Globus pallidus (tissue), 1 donor: ENCODE results near the gene STK17B.
"Not testable (repeated sequence)": the region's sequence is repeated elsewhere in the genome, so short reads cannot be mapped to it uniquely, and the experiment has no call there.

Source experiments
- DNase-seq: peaks from one replicate; pipeline ENCODE4 v3.0.0-alpha.2; 2015; ENCODE audit warnings: low spot score

The STK17B gene

DNA sequence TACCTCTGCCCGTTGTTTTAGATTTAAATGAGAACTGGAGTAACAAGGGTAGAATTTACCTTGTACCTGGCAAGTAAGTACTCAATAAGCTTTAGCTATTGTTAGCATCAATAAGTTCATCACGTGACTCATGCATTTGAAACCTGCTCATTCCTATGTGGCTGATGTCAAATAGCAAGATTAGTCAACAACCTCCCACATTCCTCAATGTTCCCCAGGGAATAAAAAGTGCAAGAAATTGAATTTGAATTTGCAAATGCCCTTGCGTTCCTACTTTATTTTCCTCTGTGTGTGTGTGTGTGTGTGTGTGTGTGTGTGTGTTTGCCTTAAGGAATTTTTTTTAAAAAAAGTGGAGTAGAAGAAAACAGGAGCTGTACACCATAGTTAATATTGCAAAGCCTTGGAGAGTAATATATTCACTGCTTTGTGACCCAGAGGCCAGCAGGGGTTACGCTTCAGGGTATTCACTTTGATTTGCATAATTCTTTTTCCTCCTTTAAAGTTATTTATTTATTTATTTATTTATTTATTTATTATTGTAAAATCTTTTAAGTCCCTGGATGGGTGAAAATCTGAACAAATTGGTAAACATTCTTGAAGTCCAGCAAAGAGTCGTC lies 58.9 kb downstream of the STK17B start:
- DNase-seq: no peak

DNA sequence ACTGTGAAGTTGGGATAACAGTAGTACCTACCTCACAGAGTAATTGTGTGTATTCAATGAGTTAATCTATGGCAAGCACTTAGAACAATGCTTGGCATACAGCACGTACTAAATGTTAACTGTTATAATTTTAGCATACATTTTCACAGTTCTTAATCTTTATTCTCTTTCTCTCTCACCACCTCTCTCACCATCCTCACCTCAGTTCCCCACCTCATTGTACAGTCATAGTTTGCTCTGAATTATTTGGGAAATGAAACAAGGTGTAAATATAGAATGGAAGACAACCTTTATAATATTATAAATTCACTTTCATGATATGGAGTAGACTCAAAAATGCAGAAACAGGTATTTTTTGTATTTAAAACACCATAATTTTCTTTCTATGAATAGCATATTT lies 62.8 kb downstream of the STK17B start:
- no peak for DNase-seq

- DNase-seq: no peak
Measured at GRCh38 chr2:196105951-196106350, 65.4 kb downstream of the STK17B start.

DNA sequence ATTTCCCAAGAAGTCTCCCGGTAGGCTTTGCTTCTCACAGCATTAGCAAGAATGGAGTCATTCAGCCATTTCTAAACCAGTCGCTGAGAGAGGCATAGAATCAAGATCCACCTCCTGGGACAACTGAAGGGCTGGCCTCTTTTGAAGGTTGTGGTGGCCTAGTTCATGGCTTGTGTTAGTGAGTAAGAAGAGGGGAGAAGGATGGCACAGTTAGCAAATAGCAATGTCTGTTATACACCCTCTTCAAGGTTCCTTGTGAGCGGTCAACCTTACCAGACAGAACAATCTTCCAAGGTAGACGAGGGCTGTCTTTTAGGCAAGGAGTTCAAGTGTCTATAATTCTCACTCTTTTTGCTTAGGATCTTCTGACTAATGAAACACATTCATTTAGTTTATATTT lies 67.3 kb downstream of the STK17B start:
- DNase-seq: no peak

GRCh38 chr2:196103626-196104025 lies 67.8 kb downstream of the STK17B start:
- no peak for DNase-seq

GRCh38 chr2:196101325-196101991 lies 69.9 kb downstream of the STK17B start:
- DNase-seq: no peak

DNA sequence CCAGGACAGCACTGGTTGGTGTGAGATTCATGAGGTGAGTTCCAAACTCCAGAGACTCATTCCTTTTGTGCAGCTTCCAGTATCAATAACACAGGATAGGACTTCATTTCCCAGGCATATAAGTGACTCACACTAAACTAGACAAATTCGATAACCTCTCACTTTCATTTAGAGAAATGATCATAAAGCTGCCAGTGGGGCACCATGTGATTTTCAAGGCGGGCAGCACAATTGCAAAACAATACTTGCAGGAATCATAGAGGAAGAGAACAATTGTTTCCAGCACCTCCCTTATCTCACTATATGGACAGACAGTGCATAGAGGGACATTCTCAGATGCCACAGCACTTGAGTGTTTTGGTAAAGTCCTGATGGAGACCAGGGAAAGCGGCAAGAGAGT lies 71.5 kb downstream of the STK17B start:
- DNase-seq: no peak

DNA sequence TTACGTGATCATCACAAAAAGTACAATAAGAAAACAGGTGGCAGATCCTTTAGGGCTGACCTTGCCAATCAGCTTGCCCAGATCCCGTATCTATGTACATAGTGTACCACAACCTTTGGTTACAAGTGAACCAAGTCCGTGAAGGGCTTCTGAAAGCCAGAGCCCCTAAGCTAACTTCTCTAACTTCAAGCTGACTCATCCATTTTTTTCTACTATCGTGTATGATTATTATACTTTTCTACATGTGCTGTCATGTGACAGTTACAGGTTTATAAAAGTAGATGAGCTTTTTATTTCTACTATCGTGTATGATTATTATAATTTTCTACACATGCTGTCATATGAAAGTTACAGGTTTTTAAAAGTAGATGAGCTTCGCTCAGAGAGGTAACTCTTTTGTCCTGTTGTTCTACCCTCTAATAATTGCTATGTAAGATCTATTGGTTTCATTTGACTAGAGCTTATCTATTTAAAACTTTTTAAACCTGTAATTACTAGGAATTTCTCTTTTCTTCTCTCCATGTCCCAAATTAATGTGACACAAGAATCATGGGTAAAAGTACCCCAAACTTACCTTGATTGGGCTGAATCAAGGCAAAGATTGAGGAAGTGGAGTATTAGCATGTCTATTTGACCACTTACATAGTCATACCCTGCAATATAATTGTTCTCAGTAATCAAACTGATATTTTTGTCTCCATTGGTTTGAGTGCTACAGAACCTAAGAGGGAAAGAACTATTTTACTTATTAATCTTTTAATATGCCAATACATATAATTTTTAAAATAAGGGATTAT lies 73.3 kb downstream of the STK17B start:
- DNase-seq: no peak

GRCh38 chr2:196096982-196097745 lies 74.2 kb downstream of the STK17B start:
- DNase-seq: no peak

GRCh38 chr2:196096264-196096663 lies 75.1 kb downstream of the STK17B start:
- no peak for DNase-seq

DNA sequence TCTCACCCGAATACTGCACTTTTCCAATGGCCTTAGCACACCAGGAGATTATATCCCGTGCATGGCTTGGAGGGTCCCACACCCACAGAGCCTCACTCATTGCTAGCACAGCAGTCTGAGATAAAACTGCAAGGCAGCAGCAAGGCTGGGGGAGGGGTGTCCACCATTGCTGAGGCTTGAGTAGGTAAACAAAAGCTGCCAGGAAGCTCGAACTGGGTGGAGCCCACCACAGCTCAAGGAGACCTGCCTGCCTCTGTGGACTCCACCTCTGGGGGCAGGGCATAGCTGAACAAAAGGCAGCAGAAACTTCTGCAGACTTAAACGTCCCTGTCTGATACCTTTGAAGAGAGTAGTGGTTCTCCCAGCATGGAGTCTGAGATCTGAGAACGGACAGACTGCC lies 81.9 kb downstream of the STK17B start:
- not testable (repeated sequence) for DNase-seq

DNA sequence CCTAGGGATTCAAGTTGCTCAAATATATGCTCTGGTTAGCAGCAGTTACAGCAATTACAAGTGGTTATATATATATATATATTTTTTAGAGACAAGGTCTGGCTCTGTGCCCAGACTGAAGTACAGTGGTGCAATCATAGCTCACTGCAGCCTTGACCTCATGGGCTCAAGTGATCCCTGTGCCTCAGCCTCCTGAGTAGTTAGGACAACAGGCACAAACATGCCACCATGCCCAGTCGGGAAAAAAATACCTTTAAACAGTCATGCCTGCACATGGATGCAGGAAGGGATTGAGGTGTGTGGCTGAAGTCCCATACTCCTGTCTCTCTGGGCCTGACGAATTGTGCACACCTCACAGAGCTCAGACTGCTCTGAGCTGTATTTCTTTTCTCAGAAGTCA lies 83.2 kb downstream of the STK17B start:
- no peak for DNase-seq

DNA sequence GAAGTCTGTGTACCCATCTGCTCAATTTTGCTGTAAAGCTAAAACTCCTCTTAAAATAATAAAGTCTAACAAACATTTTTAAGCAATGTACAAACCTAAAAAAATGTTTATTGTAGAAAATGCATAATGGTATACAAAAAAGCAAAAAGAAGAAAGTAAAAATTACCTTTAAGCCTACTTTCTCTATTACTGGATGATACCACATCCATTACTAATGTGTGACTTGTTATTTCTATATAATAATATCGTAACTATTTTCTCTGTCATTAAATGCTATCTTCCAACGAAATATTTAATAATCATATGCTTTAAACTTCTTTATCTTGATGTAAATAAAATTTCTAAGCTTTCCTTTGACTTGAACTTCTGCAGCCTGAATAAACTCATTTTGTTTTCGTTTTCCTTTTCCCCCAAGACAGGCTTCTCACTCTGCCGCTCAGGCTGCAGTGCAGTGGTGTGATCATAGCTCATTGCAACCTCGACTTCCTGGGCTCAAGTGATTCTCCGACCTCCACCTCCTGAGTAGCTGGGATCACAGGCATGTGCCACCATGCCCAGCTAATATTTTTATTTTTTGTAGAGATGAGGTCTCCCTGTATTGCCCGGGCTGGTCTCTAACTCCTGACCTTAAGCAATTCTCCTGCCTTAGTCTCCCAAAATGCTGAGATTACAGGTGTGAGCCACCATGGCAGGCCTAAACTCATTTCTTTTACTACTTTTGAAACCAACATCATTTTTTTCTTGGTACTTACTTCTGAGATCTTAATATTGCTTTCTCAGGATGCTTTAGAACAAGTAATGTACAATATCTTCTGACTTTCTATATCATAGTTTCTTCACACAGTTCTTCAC lies 84.6 kb downstream of the STK17B start:
- no peak for DNase-seq

- DNase-seq: no peak
Measured at GRCh38 chr2:196083601-196084000, 87.8 kb downstream of the STK17B start.
